Caki2 (cell line): ENCODE results near the gene UEVLD. TPM values are rescaled to one million over a fixed set of nuclear protein-coding genes. Genes with fewer than 3 reads are reported as not detected.

Experiments
- DNase-seq: peaks from one replicate; pipeline ENCODE4 v3.0.0-alpha.2; 2015; ENCODE audit warnings: low read depth
- in situ Hi-C: cut with HindIII; loops from 2 replicates; pipeline ENCODE4 v1.10.0; 2016; ENCODE audit warnings: low sequenced_read_pairs, low pct_unique_long_range_greater_than_20kb, mixed read lengths
- total RNA-seq: library from RNA; depleted of rRNA; stranded (reverse); fragments of >200 nt; shearing (Covaris generic); gene quantifications from 2 replicates; pipeline ENCODE4 v1.2.3, GENCODE V29; 2014; ENCODE audit warnings: low replicate concordance

The UEVLD gene
- total RNA-seq, 1 experiment from 2014 or later: 23.8 TPM

DNA sequence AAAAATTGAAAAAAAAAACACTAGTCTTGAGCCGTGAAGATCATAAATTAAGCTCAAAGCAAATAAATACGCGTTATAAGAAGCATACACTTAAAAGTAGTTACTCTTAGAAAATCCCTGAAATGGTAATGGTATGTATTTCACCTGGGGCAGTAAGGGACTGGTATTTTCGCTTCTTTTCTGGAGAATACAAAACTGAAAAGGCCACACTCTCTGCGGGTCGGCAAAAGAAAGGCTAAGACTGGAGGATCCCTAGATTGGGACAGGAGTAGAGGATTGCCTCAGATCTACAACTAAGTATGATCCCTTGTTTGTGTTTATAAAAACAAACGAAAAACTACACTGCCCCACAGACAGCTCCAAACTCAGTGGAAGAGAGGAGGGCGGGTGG lies 62.4 kb downstream of the UEVLD start:
- in situ Hi-C loops: no loop called here

GRCh38 chr11:18524248-18524647 lies 64.3 kb downstream of the UEVLD start:
- no peak for DNase-seq
- in situ Hi-C loops: no loop called here

More for the DNA sequence above, 62.4 kb downstream of the UEVLD start:
- no peak for DNase-seq

DNA sequence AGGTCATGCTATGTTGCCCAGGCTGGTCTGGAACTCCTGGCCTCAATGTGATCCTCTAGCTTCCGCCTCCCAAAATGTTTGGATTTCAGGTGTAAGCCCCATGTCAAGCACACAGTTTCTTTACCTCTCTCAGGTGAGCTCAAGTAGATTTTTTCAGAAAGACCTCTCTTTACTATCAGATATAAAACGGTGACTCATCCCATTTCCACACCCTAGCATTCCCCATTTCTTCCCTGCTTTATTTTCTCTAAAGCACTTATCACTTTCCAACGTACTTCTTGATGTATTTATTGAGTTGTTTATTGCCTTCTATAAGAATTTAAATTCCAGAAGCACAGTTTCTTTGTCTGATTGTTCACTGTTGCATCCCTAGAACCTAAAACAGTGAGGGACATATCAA lies 65.5 kb downstream of the UEVLD start:
- in situ Hi-C loops: no loop called here
- no peak for DNase-seq

- in situ Hi-C loops: no loop called here
- DNase-seq: no peak
These were observed 66.1 kb downstream of the UEVLD start for GRCh38 chr11:18522388-18522787.

GRCh38 chr11:18521122-18521521 lies 67.4 kb downstream of the UEVLD start:
- no peak for DNase-seq
- in situ Hi-C loops: no loop called here

- no peak for DNase-seq
- in situ Hi-C loops: no loop called here
These were observed 86.2 kb downstream of the UEVLD start for GRCh38 chr11:18502352-18502751.

DNA sequence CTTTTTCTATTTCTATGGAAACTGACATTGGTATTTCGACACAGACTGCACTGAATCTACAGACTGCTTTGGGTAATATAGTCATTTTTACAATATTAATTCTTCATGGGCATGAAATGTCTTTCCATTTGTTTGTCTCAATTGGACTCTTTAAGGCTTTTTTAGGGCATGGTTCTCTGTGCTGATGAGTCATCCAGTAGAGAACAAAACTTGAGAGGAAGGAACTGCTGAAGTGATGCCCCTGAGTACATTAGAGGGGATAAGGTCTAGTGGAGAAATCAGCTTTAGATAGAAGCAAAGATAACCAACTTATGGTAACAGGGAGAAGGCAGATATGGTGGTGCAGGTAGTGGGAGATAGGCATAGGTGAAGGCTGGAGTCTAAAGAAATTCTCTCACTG lies 86.9 kb downstream of the UEVLD start:
- DNase-seq: no peak
- in situ Hi-C loops: no loop called here

- in situ Hi-C loops: no loop called here
- DNase-seq: no peak
These were observed 90.5 kb downstream of the UEVLD start for GRCh38 chr11:18498039-18498438.

DNA sequence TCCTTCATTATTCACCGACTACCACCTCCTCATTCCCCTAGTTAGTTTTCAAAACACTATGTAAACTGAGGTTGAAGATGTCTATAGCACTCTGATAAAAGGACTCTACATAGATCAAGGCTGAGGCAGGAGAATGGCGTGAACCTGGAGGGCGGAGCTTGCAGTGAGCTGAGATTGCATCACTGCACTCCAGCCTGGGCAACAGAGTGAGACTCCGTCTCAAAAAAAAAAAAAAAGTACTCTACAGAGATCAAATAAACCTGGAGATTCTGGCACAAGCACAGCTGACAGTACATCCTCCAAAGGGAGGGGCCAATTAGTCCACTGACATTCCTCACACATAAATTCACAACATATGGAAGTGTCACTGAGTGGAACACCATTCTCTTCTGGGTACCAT lies 92.8 kb downstream of the UEVLD start:
- in situ Hi-C loops: no loop called here

DNA sequence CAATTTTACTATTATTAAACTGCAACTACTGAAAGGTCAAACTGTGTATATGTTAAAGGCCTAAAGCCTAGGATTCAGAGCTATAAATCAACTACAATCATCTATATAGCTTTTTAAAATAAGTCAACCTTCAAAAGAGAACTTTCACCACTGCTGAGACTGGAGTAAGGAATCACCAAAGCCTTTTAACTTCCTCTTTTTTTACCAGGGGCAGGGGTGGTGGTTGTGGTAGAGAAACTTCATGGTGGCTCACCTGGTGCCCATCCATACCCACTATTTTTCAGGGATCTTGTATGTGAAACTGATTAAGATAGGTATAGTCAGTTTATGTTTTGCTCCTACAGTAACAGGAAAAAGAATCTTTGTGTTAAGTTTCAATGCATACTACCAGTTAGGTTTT lies 93.3 kb downstream of the UEVLD start:
- DNase-seq: no peak
- in situ Hi-C loops: no loop called here

More for the DNA sequence above, 92.8 kb downstream of the UEVLD start:
- no peak for DNase-seq

- in situ Hi-C loops: no loop called here
- DNase-seq: no peak
These were observed 95.2 kb downstream of the UEVLD start for GRCh38 chr11:18493310-18493709.

DNA sequence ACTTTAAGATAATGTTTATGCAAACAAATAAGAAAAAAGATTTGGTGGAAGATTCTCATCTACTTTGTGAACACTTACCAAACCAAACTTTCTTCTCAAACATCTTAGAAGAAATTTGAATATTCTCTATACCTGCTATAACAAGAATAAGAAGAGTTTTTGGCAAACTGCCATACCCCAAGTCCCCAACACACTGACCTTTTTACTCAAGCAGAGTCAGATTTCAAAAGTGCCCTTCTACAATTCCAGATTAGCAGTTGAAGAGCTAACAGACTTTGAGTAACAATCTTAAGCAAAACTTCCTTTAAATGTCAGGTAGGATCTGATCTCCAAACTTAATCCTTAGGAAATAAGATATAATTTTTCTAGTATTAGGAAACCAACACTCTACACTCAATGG lies 95.6 kb downstream of the UEVLD start:
- no peak for DNase-seq
- in situ Hi-C loops: no loop called here

DNA sequence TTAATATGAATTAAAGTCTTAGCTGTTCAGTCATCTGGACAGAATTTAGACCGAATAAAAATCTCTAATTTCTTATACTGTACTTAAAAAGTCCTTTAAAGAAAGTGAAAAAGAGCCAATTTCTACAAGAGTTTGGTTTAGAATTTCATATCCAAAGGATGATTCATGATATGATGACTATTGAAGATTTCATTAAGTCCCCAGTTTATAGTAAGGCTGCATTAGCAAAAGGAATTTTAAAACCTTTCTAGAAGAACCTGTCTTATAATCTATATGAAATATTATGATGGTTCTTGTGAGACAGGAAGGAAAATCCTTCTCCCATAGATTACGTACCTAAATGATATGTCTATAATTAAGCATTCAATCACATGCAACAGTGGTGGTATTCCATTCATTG lies 96.6 kb downstream of the UEVLD start:
- no peak for DNase-seq
- in situ Hi-C loops: no loop called here

GRCh38 chr11:18490736-18491485 lies 97.6 kb downstream of the UEVLD start:
- in situ Hi-C loops: no loop called here
- DNase-seq: no peak

DNA sequence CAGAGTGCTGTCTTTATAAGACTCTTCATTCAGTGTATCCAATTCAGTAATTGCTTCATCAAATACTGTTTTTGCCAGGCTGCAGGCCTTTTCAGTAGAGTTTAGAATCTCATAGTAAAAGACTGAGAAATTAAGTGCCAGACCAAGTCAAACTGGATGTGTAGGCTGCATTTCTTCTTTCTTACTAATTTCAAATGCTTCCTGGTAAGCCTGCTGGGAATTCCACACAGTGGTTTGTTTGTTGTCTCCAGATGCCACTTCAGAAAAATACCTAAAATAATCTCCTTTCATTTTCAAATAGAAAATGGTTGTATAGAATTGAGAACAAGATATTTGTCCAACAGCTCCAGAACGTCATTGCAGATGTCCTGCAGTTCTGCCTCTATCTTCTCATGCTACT lies 98.2 kb downstream of the UEVLD start:
- in situ Hi-C loops: no loop called here

GRCh38 chr11:18485913-18486528 lies 102.5 kb downstream of the UEVLD start:
- DNase-seq: no peak
- in situ Hi-C loops: no loop called here

More for the DNA sequence above, 98.2 kb downstream of the UEVLD start:
- DNase-seq: no peak
